GM18520 (cell line): ENCODE results near the gene NPAS2.

Source experiments
- ATAC-seq: cut with Tn5 transposase; IDR thresholded peaks from one replicate; pipeline ENCODE4 v1.9.1; 2021; ENCODE audit not compliant: unreplicated experiment

The NPAS2 gene

DNA sequence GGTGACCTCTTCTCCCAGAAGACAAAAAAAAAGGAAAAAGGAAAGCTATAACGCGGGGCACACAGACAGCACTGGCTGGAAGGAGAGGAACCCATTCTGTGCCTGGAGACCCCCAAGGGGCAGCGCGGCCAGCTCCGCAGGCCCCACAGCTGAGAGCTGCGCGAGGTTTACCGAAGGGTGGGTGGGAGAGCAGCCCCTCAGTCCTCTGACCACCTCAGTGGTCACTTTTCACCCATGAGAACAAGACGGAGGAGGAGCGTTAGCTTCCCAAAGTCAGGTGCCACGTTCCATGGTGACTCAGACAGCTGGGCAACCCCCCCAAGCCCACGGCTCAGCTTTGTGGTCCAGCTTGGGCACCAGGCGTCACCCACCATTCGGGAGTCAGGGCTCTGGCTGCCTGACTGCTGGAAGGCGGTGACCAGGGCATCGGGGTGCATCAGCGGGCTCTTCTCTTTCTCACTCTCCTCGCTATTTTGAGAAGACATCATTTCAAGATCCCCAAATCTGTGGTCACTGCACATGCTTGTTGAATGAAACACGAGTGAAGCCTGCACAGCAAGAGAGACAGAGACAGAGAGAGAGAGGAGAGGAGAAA is 217.3 kb downstream of the NPAS2 start:
- ATAC-seq = no peak

- no peak for ATAC-seq
These were observed 218.7 kb downstream of the NPAS2 start for GRCh38 chr2:101038455-101039255.

GRCh38 chr2:101040072-101040471 is 220.1 kb downstream of the NPAS2 start:
- no peak for ATAC-seq

- ATAC-seq = no peak
These were observed 220.8 kb downstream of the NPAS2 start for GRCh38 chr2:101040761-101041160.

GRCh38 chr2:101041413-101041812 is 221.5 kb downstream of the NPAS2 start:
- no peak for ATAC-seq

DNA sequence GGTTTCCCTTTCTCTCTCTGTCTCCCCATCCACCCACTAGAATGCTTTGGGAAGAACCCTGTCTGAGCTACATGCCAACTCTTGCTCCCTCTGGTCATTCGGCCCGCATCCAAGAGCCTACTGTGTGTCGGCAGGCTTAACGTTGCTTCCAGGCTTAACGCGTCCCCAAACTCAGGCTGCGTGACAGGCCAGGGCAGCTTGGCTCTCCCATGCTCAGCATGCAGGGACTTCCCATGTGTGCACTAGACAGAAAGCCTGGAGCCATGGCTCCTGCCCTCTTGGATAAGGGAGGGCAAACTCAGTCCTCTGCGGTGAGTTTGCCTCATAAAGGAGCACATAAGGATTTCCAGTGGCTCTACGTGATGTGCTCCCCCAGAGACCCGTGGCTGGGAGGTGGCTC is 225.4 kb downstream of the NPAS2 start:
- no peak for ATAC-seq
